Gastroesophageal sphincter (tissue), 4 donors: ENCODE results near the gene GABBR2. TPM values are rescaled to one million over a fixed set of nuclear protein-coding genes. Genes with fewer than 3 reads are reported as not detected.

Source experiments
- ATAC-seq: fragments of 150-250 bp; one replicate; pipeline ENCODE4 v1.9.1; 2016; ENCODE audit warnings: mild to moderate bottlenecking, moderate library complexity
- H3K27ac ChIP-seq, 4 donors: fragments of 200-600 bp; sonication (generic) in 3 of 4; 1 replicate in 3 of 4; 2 replicates in 1 of 4; pipeline ENCODE4 v1.5.1; 2016 to 2019
- H3K27me3 ChIP-seq: fragments of 200-600 bp; sonication (generic); one replicate; pipeline ENCODE4 v1.5.1; 2019
- H3K36me3 ChIP-seq, 2 donors: fragments of 200-600 bp; sonication (generic); one replicate each; pipeline ENCODE4 v1.5.1; 2019; ENCODE audit warnings: control low read depth in 1 of 2
- H3K4me1 ChIP-seq, 3 donors: fragments of 200-600 bp; sonication (generic); 1 replicate in 2 of 3; 2 replicates in 1 of 3; pipeline ENCODE4 v1.5.1; 2016 to 2019; ENCODE audit warnings: control low read depth in 2 of 3
- H3K4me3 ChIP-seq, 2 donors: fragments of 200-600 bp; sonication (generic); one replicate each; pipeline ENCODE4 v1.5.1; 2019; ENCODE audit warnings: mild to moderate bottlenecking in 1 of 2, moderate library complexity in 1 of 2
- H3K9me3 ChIP-seq, 3 donors: fragments of 200-600 bp; sonication (generic); one replicate each; pipeline ENCODE4 v1.5.1; 2017 to 2019; ENCODE audit warnings: control low read depth in 2 of 3
- EP300 ChIP-seq: sonication (generic); formaldehyde crosslinking; IDR thresholded peaks from one replicate; pipeline ENCODE4 v1.6.1; 2017; ENCODE audit warnings: antibody characterized with exemption, mild to moderate bottlenecking
- POLR2A ChIP-seq, 2 donors: fragments of 450-650 bp; IDR thresholded peaks; one replicate each; pipeline ENCODE4 v1.6.1; 2017; ENCODE audit warnings: antibody characterized with exemption in 2 of 2, mild to moderate bottlenecking in 2 of 2, moderate library complexity in 1 of 2
- POLR2AphosphoS5 ChIP-seq: sonication (generic); formaldehyde crosslinking; IDR thresholded peaks from one replicate; pipeline ENCODE4 v1.6.1; 2017; ENCODE audit warnings: antibody characterized with exemption
- WGBS, 2 donors: methylation state at CpG; one replicate each; pipeline ENCODE4 v1.1.5; 2018; ENCODE audit warnings: low coverage in 1 of 2; 5-methylcytosine and 5-hydroxymethylcytosine counted together
- total RNA-seq, 4 donors: library from RNA; depleted of rRNA; stranded (reverse); fragments of >200 nt; gene quantifications; one replicate each; pipeline ENCODE4 v1.1.0, GENCODE V29; 2016
- TF ChIP-seq, protein P1 (sequence below), 4 experiments: fragments of 200-600 bp in 2 of 4; fragments of 450-650 bp in 2 of 4; sonication (generic) in 1 of 4; IDR thresholded peaks; one replicate each; pipeline ENCODE4 v1.5.1; 2017 to 2019; ENCODE audit warnings: antibody characterized with exemption in 4 of 4, mild to moderate bottlenecking in 2 of 4, moderate library complexity in 2 of 4

Gene GABBR2
- total RNA-seq, 4 donors from 2014 or later = 0.04 to 0.25 TPM; not detected in 2

DNA sequence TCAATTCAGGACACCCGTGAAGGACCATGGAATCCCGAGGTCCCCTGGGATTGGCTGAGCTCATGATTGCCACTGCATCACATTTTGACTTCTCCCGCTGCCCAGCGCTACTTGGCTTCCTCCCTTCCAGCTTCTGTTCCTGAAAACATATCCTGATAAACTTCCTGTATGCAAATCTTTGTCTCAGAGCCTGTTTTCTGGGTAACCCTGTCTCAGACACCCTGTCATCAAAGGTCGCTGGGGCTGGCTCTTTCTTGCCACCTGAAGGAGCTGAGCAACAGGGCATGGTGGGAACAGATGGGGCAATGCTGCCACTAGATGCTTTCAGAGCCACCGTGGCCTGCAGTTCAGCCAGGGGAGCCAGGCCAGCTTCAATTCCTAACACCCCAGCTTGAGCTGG, 299.0 kb downstream of the GABBR2 start:
- no peak overlapping the region for H3K4me3 ChIP-seq
- peaks cover 0 to 7% (median 0%) of the 10 kb centered on the region in 3 donors for H3K4me1 ChIP-seq
- H3K9me3 ChIP-seq = no peaks in the 10 kb centered on the region
- TF ChIP-seq, protein P1, sequence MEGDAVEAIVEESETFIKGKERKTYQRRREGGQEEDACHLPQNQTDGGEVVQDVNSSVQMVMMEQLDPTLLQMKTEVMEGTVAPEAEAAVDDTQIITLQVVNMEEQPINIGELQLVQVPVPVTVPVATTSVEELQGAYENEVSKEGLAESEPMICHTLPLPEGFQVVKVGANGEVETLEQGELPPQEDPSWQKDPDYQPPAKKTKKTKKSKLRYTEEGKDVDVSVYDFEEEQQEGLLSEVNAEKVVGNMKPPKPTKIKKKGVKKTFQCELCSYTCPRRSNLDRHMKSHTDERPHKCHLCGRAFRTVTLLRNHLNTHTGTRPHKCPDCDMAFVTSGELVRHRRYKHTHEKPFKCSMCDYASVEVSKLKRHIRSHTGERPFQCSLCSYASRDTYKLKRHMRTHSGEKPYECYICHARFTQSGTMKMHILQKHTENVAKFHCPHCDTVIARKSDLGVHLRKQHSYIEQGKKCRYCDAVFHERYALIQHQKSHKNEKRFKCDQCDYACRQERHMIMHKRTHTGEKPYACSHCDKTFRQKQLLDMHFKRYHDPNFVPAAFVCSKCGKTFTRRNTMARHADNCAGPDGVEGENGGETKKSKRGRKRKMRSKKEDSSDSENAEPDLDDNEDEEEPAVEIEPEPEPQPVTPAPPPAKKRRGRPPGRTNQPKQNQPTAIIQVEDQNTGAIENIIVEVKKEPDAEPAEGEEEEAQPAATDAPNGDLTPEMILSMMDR (IDR thresholded peaks at IDR 0.05) = no peak
- no peak for TF ChIP-seq EP300
- TF ChIP-seq POLR2A (IDR thresholded peaks at IDR 0.05) = no peak
- TF ChIP-seq POLR2AphosphoS5 = no peak
- no peak overlapping the region for H3K27ac ChIP-seq
- WGBS, 2 donors = 60 to 81% methylated on average over 3 to 6 of the region's 6 CpGs
- no peak for ATAC-seq
- H3K36me3 ChIP-seq = no peaks in the 10 kb centered on the region
- H3K27me3 ChIP-seq = no peaks in the 10 kb centered on the region

- Histone ChIP-seq H3K27me3 (no peaks in the 10 kb centered on the region), H3K9me3 (no peaks in the 10 kb centered on the region), H3K27ac (no peak overlapping the region), H3K4me3 (no peak overlapping the region), H3K4me1 (peaks cover 0 to 7% (median 0%) of the 10 kb centered on the region in 3 donors), H3K36me3 (no peaks in the 10 kb centered on the region)
- ATAC-seq = no peak
- no peak for TF ChIP-seq POLR2AphosphoS5
- TF ChIP-seq EP300 = no peak
- TF ChIP-seq, protein P1 (IDR thresholded peaks at IDR 0.05) = no peak
- WGBS, 2 donors = 66 to 87% methylated on average over 6 of the region's 6 CpGs
Observed at GRCh38 chr9:98406469-98406868, 302.3 kb downstream of the GABBR2 start.

DNA sequence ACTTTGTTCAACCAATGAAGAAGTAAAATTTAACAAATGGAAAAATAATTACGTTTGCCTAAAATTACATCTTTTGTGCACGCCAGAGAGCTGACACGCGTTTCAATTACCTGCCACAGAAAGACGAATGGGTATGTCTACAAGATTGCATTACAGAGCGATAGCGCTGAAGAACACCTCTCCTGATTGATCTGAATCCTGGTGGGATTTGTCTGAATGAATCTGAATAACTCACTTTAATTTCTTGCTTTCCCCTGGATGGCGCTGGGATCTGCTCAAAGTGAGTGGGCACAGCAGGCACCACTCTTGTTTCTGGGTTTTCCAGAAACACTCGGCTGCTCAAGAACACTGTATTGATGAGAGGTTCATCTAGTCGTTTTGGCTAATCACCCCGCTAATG, 304.5 kb downstream of the GABBR2 start:
- no peak for ATAC-seq
- Histone ChIP-seq H3K27ac (no peak overlapping the region), H3K27me3 (peaks cover 6% of the 10 kb centered on the region), H3K9me3 (no peaks in the 10 kb centered on the region), H3K4me1 (no peaks in the 10 kb centered on the region), H3K36me3 (no peaks in the 10 kb centered on the region), H3K4me3 (no peak overlapping the region)
- 76 to 77% methylated on average over 11 of the region's 11 CpGs for WGBS, 2 donors
- TF ChIP-seq EP300 (no peak), POLR2A (IDR thresholded peaks at IDR 0.05) (no peak), POLR2AphosphoS5 (no peak)
- TF ChIP-seq, protein P1 (IDR thresholded peaks at IDR 0.05) = no peak

GRCh38 chr9:98403715-98404114, 305.0 kb downstream of the GABBR2 start:
- Histone ChIP-seq H3K27me3 (peaks cover 12% of the 10 kb centered on the region), H3K4me1 (no peaks in the 10 kb centered on the region), H3K9me3 (no peaks in the 10 kb centered on the region), H3K4me3 (no peak overlapping the region), H3K27ac (no peak overlapping the region), H3K36me3 (no peaks in the 10 kb centered on the region)
- TF ChIP-seq EP300 (no peak), POLR2A (IDR thresholded peaks at IDR 0.05) (no peak), POLR2AphosphoS5 (no peak)
- TF ChIP-seq, protein P1 (IDR thresholded peaks at IDR 0.05) = no peak
- no peak for ATAC-seq
- 83 to 96% methylated on average over 6 of the region's 6 CpGs for WGBS, 2 donors

DNA sequence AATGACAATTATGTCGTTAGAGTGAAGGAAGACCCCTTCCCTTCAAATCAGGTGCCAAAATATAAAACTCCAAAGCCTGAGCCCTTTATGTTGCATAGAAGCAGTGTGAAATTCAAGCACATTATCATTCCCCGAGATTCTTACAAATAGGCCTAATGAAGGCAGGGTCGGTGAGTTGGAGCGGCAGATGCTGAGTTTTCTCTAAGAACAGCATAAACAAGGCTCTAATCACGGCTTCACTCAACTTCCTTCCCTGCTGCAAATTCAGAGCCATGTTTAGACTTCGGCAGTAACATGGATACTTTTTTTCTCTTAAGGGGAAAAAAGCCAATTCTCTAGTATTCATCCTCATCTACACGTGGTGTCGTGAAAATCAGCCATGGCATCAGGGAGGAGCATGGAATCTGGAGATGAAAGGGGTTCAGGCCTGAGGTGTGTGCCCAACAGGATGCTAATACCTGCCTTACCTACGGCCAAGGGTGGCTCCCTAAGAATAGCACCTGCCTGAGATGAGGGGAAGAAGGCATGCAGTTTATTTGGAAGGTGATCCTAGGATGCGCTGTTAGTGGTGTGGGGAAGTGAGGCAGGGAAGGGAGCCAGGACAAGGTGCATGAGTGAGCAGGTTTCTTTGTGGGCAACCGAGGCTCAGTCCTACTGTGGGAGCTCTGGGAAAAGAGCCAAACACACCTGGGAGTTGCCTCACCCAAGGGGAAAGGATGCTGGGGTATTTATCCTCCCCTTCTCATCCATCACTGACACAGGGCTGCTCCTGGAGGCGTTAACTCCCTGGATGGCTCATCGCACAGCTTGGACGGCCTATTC, 306.5 kb downstream of the GABBR2 start:
- WGBS, 2 donors = 38 to 43% methylated on average over 9 to 10 of the region's 14 CpGs
- no peak for TF ChIP-seq POLR2A (IDR thresholded peaks at IDR 0.05)
- no peak for TF ChIP-seq POLR2AphosphoS5
- no peak for TF ChIP-seq EP300
- TF ChIP-seq, protein P1 (IDR thresholded peaks at IDR 0.05) = no peak
- H3K27me3 ChIP-seq = peaks cover 27% of the 10 kb centered on the region
- no peak overlapping the region for H3K27ac ChIP-seq
- H3K36me3 ChIP-seq = no peaks in the 10 kb centered on the region
- ATAC-seq = no peak
- no peaks in the 10 kb centered on the region for H3K4me1 ChIP-seq
- no peaks in the 10 kb centered on the region for H3K9me3 ChIP-seq
- no peak overlapping the region for H3K4me3 ChIP-seq
